Stomach (tissue), 9 donors: Measurements from ENCODE around the gene SUPT3H. TPM values are rescaled to one million over a fixed set of nuclear protein-coding genes. Genes with fewer than 3 reads are reported as not detected.
A peak's percentile ranks its signal among the peaks of the same experiment; 100 is the strongest.

Experiments used
- DNase-seq, 2 donors: peaks; one replicate each; pipeline versions ENCODE4 v3.0.0 to v3.0.0-alpha.2; 2013 to 2019
- H3K27ac ChIP-seq, 5 donors: fragments of 200-600 bp in 4 of 5; sonication (generic) in 4 of 5; one replicate each; pipeline ENCODE4 v1.5.1; 2013 to 2019; ENCODE audit warnings: mild to moderate bottlenecking in 1 of 5, moderate library complexity in 1 of 5
- H3K27me3 ChIP-seq, 3 donors: fragments of 200-600 bp; sonication (generic); one replicate each; pipeline ENCODE4 v1.5.1; 2017 to 2019; ENCODE audit warnings: mixed run types in 1 of 3
- H3K36me3 ChIP-seq, 4 donors: fragments of 200-600 bp; sonication (generic); 1 replicate in 3 of 4; 2 replicates in 1 of 4; pipeline ENCODE4 v1.5.1; 2016 to 2019
- H3K4me1 ChIP-seq, 4 donors: fragments of 200-600 bp; sonication (generic); one replicate each; pipeline ENCODE4 v1.5.1; 2016 to 2019
- H3K4me3 ChIP-seq, 4 donors: fragments of 200-600 bp; sonication (generic) in 3 of 4; one replicate each; pipeline ENCODE4 v1.5.1; 2016 to 2019; ENCODE audit warnings: mild to moderate bottlenecking in 1 of 4
- H3K9me3 ChIP-seq, 4 donors: fragments of 200-600 bp; sonication (generic); one replicate each; pipeline ENCODE4 v1.5.1; 2016 to 2019
- CTCF ChIP-seq, 7 experiments: fragments of 450-650 bp in 4 of 7; fragments of 200-600 bp in 3 of 7; sonication (generic) in 3 of 7; IDR thresholded peaks; one replicate each; pipeline ENCODE4 v1.5.1; 2016 to 2019; ENCODE audit warnings: antibody characterized with exemption in 7 of 7, control low read depth in 2 of 7, mild to moderate bottlenecking in 1 of 7
- EP300 ChIP-seq: sonication (generic); formaldehyde crosslinking; IDR thresholded peaks from one replicate; pipeline ENCODE4 v1.6.1; 2017; ENCODE audit warnings: antibody characterized with exemption
- POLR2A ChIP-seq, 4 donors: fragments of 450-650 bp; IDR thresholded peaks; one replicate each; pipeline ENCODE4 v1.6.1; 2016; ENCODE audit warnings: antibody characterized with exemption in 4 of 4, control low read depth in 2 of 4, mild to moderate bottlenecking in 1 of 4, moderate library complexity in 1 of 4
- POLR2AphosphoS5 ChIP-seq, 3 donors: sonication (generic); formaldehyde crosslinking; IDR thresholded peaks; one replicate each; pipeline ENCODE4 v1.6.1; 2016; ENCODE audit warnings: antibody characterized with exemption in 3 of 3
- WGBS, 5 donors: extraction: QIAGEN DNeasy Blood & Tissue Kit in 3 of 5; methylation state at CpG; one replicate each; pipeline versions ENCODE4 v1.1.5 to v1.1.7; 2013 to 2018; 5-methylcytosine and 5-hydroxymethylcytosine counted together
- intact Hi-C: fragments of 100-400 bp; cut with DNase I; formaldehyde crosslinking; loops from one replicate; pipeline ENCODE4 v1.15.1; 2023; ENCODE audit warnings: low total_unique reads
- polyA plus RNA-seq, 3 donors: library from polyadenylated mRNA; stranded (reverse); fragments of 200-250 nt; gene quantifications; one replicate each; pipeline ENCODE4 v1.2.3, GENCODE V29; 2013
- total RNA-seq, 5 donors: library from RNA; depleted of rRNA; stranded (reverse); fragments of >200 nt; gene quantifications; one replicate each; pipeline versions ENCODE4 v1.1.0 to v1.2.3, GENCODE V29; 2014 to 2016
- donor health status: healthy with polysubstance abuse.
- donor health status: Bipolar disorder and iron deficiency.
- donor health status: healthy.

Gene SUPT3H
- total and polyA plus RNA-seq, 8 donors, result 0.29 to 16.2 (median 4.0) TPM; not detected in 1

DNA sequence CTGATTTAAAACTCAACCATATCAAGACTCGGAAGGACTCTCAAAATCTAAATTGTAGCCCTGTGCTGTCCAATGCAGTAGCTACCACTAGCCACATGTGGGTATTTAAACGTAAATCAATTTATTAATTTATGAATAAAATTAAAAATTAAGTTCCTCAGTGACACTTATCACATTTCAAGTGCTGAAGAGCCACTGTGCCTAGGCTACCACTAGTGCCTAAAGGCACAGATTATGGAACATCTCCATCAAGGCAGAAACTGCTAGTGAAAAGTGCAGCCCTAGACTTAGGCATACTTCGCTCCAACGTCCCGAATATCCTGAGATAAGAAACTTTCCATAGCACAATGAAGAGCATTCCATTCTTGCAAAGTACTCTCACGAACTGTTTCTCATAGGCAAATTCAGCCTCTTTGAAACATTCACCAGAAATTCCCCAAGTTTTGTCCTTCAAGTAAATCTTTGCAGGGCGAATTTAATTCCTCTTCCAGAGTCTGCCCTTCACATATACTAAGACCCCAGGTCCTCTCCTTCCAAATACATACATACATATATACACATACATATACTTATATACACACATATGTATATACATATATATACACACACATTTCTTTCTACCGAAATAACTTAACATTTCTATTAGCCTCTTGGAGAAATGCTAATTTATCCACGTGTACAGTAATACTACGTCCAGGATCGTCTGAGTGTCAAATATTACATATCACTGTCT lies 1.3 kb downstream of the SUPT3H start:
- peaks cover 7 to 22% (median 16%) of the 10 kb centered on the region in 4 donors for H3K4me1 ChIP-seq
- intact Hi-C loops, result no loop called here
- 22 to 31% (median 26%) methylated on average over 11 of the region's 11 CpGs for WGBS, 5 donors
- peak in 1 of 2 donors; percentile 37 for DNase-seq
- no peaks in the 10 kb centered on the region for H3K36me3 ChIP-seq
- H3K27ac ChIP-seq, result peak overlapping the region in 4 of 5 donors; percentile 94 to 98 (median 96)
- no peaks in the 10 kb centered on the region for H3K9me3 ChIP-seq
- TF ChIP-seq CTCF (IDR thresholded peaks at IDR 0.05) (no peak), POLR2AphosphoS5 (IDR thresholded peaks at IDR 0.05) (no peak), EP300 (no peak), POLR2A (IDR thresholded peaks at IDR 0.05) (no peak)
- peak overlapping the region; percentile 63 to 88 (median 78) for H3K4me3 ChIP-seq
- no peaks in the 10 kb centered on the region for H3K27me3 ChIP-seq

GRCh38 chr6:45375449-45375848 lies 2.3 kb downstream of the SUPT3H start:
- H3K36me3 ChIP-seq, result no peaks in the 10 kb centered on the region
- 87 to 93% (median 87%) methylated on average over 3 of the region's 3 CpGs for WGBS, 5 donors
- peaks cover 7 to 30% (median 19%) of the 10 kb centered on the region in 4 donors for H3K4me1 ChIP-seq
- no peaks in the 10 kb centered on the region for H3K9me3 ChIP-seq
- no peaks in the 10 kb centered on the region for H3K27me3 ChIP-seq
- DNase-seq, result no peak
- no peak overlapping the region for H3K27ac ChIP-seq
- intact Hi-C loops, result no loop called here
- TF ChIP-seq EP300, result no peak
- no peak for TF ChIP-seq CTCF (IDR thresholded peaks at IDR 0.05)
- TF ChIP-seq POLR2A (IDR thresholded peaks at IDR 0.05), result no peak
- TF ChIP-seq POLR2AphosphoS5 (IDR thresholded peaks at IDR 0.05), result no peak
- no peak overlapping the region for H3K4me3 ChIP-seq

- H3K27me3 ChIP-seq, result no peaks in the 10 kb centered on the region
- WGBS, 5 donors, result 86 to 95% (median 91%) methylated on average over 3 of the region's 3 CpGs
- no peaks in the 10 kb centered on the region for H3K36me3 ChIP-seq
- H3K27ac ChIP-seq, result no peak overlapping the region
- intact Hi-C loops, result no loop called here
- no peaks in the 10 kb centered on the region for H3K9me3 ChIP-seq
- TF ChIP-seq POLR2A (IDR thresholded peaks at IDR 0.05), result no peak
- no peak for TF ChIP-seq CTCF (IDR thresholded peaks at IDR 0.05)
- TF ChIP-seq EP300, result no peak
- no peak for TF ChIP-seq POLR2AphosphoS5 (IDR thresholded peaks at IDR 0.05)
- no peak overlapping the region for H3K4me3 ChIP-seq
- no peak for DNase-seq
- peaks cover 0 to 19% (median 10%) of the 10 kb centered on the region in 4 donors for H3K4me1 ChIP-seq
These were observed 5.7 kb downstream of the SUPT3H start for GRCh38 chr6:45371924-45372573.

- no peaks in the 10 kb centered on the region for H3K27me3 ChIP-seq
- H3K4me3 ChIP-seq, result no peak overlapping the region
- H3K4me1 ChIP-seq, result peaks cover 0 to 9% (median 2%) of the 10 kb centered on the region in 4 donors
- no peak for TF ChIP-seq CTCF (IDR thresholded peaks at IDR 0.05)
- TF ChIP-seq POLR2AphosphoS5 (IDR thresholded peaks at IDR 0.05), result no peak
- TF ChIP-seq EP300, result no peak
- no peak for TF ChIP-seq POLR2A (IDR thresholded peaks at IDR 0.05)
- H3K36me3 ChIP-seq, result no peaks in the 10 kb centered on the region
- DNase-seq, result no peak
- no peak overlapping the region for H3K27ac ChIP-seq
- 91 to 100% (median 93%) methylated on average over 1 of the region's 1 CpG for WGBS, 5 donors
- intact Hi-C loops, result no loop called here
- H3K9me3 ChIP-seq, result no peaks in the 10 kb centered on the region
These were observed 7.9 kb downstream of the SUPT3H start for GRCh38 chr6:45369870-45370269.
